ENCODE data around the gene BCAS3.

- no peak for TF ChIP-seq POLR2A (IDR thresholded peaks at IDR 0.05)
- TF ChIP-seq, protein P1, sequence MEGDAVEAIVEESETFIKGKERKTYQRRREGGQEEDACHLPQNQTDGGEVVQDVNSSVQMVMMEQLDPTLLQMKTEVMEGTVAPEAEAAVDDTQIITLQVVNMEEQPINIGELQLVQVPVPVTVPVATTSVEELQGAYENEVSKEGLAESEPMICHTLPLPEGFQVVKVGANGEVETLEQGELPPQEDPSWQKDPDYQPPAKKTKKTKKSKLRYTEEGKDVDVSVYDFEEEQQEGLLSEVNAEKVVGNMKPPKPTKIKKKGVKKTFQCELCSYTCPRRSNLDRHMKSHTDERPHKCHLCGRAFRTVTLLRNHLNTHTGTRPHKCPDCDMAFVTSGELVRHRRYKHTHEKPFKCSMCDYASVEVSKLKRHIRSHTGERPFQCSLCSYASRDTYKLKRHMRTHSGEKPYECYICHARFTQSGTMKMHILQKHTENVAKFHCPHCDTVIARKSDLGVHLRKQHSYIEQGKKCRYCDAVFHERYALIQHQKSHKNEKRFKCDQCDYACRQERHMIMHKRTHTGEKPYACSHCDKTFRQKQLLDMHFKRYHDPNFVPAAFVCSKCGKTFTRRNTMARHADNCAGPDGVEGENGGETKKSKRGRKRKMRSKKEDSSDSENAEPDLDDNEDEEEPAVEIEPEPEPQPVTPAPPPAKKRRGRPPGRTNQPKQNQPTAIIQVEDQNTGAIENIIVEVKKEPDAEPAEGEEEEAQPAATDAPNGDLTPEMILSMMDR (IDR thresholded peaks at IDR 0.05 in 8 of 11, conservative IDR thresholded peaks at IDR 0.05 in 3 of 11): no peak
- no peak for TF ChIP-seq POLR2AphosphoS5 (IDR thresholded peaks at IDR 0.05)
Measured at GRCh38 chr17:60959011-60959410, 281.4 kb downstream of the BCAS3 start.

Data from spleen (tissue), 7 donors.